ENCODE results near the gene ENTPD6. TPM values are rescaled to one million over a fixed set of nuclear protein-coding genes. Genes with fewer than 3 reads are reported as not detected.

The ENTPD6 gene
- total RNA-seq, 1 experiment from 2014 or later = 122 TPM

DNA sequence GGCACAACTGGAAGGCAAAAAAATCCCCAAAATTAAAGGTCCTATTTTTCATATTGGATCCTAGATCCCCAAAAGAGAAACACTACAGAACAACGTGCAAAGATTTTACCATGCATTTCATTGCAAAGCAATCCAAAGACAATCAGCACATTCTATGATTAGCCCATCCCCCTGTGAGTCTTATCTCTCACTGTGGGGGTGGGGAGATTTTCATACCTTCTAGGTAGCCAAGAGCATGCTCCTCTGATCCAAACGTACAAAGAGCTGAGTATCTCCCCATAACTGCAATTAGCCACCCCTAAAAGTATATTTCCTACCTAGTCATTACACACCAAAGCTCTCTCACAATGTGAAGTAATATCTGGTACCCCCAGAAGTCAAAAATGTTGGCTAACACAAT, 22.2 kb upstream of the ENTPD6 start:
- H3K27ac ChIP-seq (ENCODE audit: low read length) = no peak overlapping the region
- TF ChIP-seq EZH2phosphoT487 (IDR thresholded peaks at IDR 0.05; ENCODE audit: borderline replicate concordance, low read length) = no peak
- TF ChIP-seq CTCF (conservative IDR thresholded peaks at IDR 0.05; ENCODE audit: low read depth, low read length) = no peak
- no peak for TF ChIP-seq EZH2 (IDR thresholded peaks at IDR 0.05; ENCODE audit: low read length, unreplicated experiment)
- POLR2A ChIA-PET (ENCODE audit: unreplicated experiment) = no interaction called here
- H3K4me2 ChIP-seq (ENCODE audit: low read length) = no peak overlapping the region
- H3F3A ChIP-seq (ENCODE audit: low read length, unreplicated experiment) = no peaks in the 10 kb centered on the region
- H3K9me3 ChIP-seq (ENCODE audit: low read length) = no peaks in the 10 kb centered on the region
- intact Hi-C loops (cut with micrococcal nuclease) = no loop called here
- no peaks in the 10 kb centered on the region for H4K20me1 ChIP-seq (ENCODE audit: low read length)
- BruUV-seq (replicated peaks) = no TSS peak
- no peak for DNase-seq
- no peaks in the 10 kb centered on the region for H3K36me3 ChIP-seq (ENCODE audit: low read depth, low read length)
- CTCF ChIA-PET = no interaction called here
- no peak overlapping the region for H3K4me3 ChIP-seq (ENCODE audit: low read length)
- no peak overlapping the region for H3K9ac ChIP-seq (ENCODE audit: low read length)
- no peaks in the 10 kb centered on the region for H3K79me2 ChIP-seq (ENCODE audit: low read length)
- H2AFZ ChIP-seq (ENCODE audit: low read length) = no peak overlapping the region
- ATAC-seq = no peak
- H3K4me1 ChIP-seq (ENCODE audit: insufficient read depth, low read length) = peaks cover 24% of the 10 kb centered on the region
- no peaks in the 10 kb centered on the region for H3K27me3 ChIP-seq (ENCODE audit: low read length)
- H3K9me2 ChIP-seq (replicated peaks; ENCODE audit: low read length) = no peaks in the 10 kb centered on the region

- Histone ChIP-seq H3K79me2 (ENCODE audit: low read length) (no peaks in the 10 kb centered on the region), H3F3A (ENCODE audit: low read length, unreplicated experiment) (no peaks in the 10 kb centered on the region), H3K27ac (ENCODE audit: low read length) (no peak overlapping the region), H3K4me3 (ENCODE audit: low read length) (no peak overlapping the region), H3K4me1 (ENCODE audit: insufficient read depth, low read length) (peaks cover 29% of the 10 kb centered on the region), H3K4me2 (ENCODE audit: low read length) (no peak overlapping the region), H3K9me3 (ENCODE audit: low read length) (no peaks in the 10 kb centered on the region), H3K9me2 (replicated peaks; ENCODE audit: low read length) (no peaks in the 10 kb centered on the region), H3K36me3 (ENCODE audit: low read depth, low read length) (no peaks in the 10 kb centered on the region), H3K9ac (ENCODE audit: low read length) (no peak overlapping the region), H3K27me3 (ENCODE audit: low read length) (no peaks in the 10 kb centered on the region), H4K20me1 (ENCODE audit: low read length) (no peaks in the 10 kb centered on the region), H2AFZ (ENCODE audit: low read length) (no peak overlapping the region)
- ATAC-seq (no peak), DNase-seq (peak; percentile 54)
- ChIA-PET POLR2A (ENCODE audit: unreplicated experiment) (no interaction called here), CTCF (no interaction called here)
- TF ChIP-seq CTCF (conservative IDR thresholded peaks at IDR 0.05; ENCODE audit: low read depth, low read length) = no peak
- no peak for TF ChIP-seq EZH2phosphoT487 (IDR thresholded peaks at IDR 0.05; ENCODE audit: borderline replicate concordance, low read length)
- no peak for TF ChIP-seq EZH2 (IDR thresholded peaks at IDR 0.05; ENCODE audit: low read length, unreplicated experiment)
- intact Hi-C loops (cut with micrococcal nuclease) = no loop called here
- no TSS peak for BruUV-seq (replicated peaks)
Measured at GRCh38 chr20:25173886-25174308, 21.6 kb upstream of the ENTPD6 start.

- DNase-seq (no peak), ATAC-seq (no peak)
- Histone ChIP-seq H3K27me3 (ENCODE audit: low read length) (no peaks in the 10 kb centered on the region), H3K9ac (ENCODE audit: low read length) (no peak overlapping the region), H3K9me2 (replicated peaks; ENCODE audit: low read length) (no peaks in the 10 kb centered on the region), H3K79me2 (ENCODE audit: low read length) (no peaks in the 10 kb centered on the region), H3K4me2 (ENCODE audit: low read length) (no peak overlapping the region), H4K20me1 (ENCODE audit: low read length) (no peaks in the 10 kb centered on the region), H3K4me3 (ENCODE audit: low read length) (no peak overlapping the region), H3K4me1 (ENCODE audit: insufficient read depth, low read length) (peaks cover 40% of the 10 kb centered on the region), H3K36me3 (ENCODE audit: low read depth, low read length) (no peaks in the 10 kb centered on the region), H2AFZ (ENCODE audit: low read length) (no peak overlapping the region), H3K27ac (ENCODE audit: low read length) (no peak overlapping the region), H3K9me3 (ENCODE audit: low read length) (no peaks in the 10 kb centered on the region), H3F3A (ENCODE audit: low read length, unreplicated experiment) (no peaks in the 10 kb centered on the region)
- CTCF ChIA-PET = no interaction called here
- no TSS peak for BruUV-seq (replicated peaks)
- POLR2A ChIA-PET (ENCODE audit: unreplicated experiment) = no interaction called here
- intact Hi-C loops (cut with micrococcal nuclease) = no loop called here
- no peak for TF ChIP-seq EZH2phosphoT487 (IDR thresholded peaks at IDR 0.05; ENCODE audit: borderline replicate concordance, low read length)
- no peak for TF ChIP-seq EZH2 (IDR thresholded peaks at IDR 0.05; ENCODE audit: low read length, unreplicated experiment)
- no peak for TF ChIP-seq CTCF (conservative IDR thresholded peaks at IDR 0.05; ENCODE audit: low read depth, low read length)
Measured at GRCh38 chr20:25176184-25176583, 19.3 kb upstream of the ENTPD6 start.
